K562 treated with DMSO at 1 percent for 4 hours (cell line): ENCODE measurements around the gene OARD1. TPM values are rescaled to one million over a fixed set of nuclear protein-coding genes. Genes with fewer than 3 reads are reported as not detected.

Experiments
- total RNA-seq: library from RNA; unstranded; fragments of 300-600 nt; gene quantifications from 2 replicates; pipeline ENCODE4 v1.2.3, GENCODE V29; 2022; ENCODE audit not compliant: insufficient read depth

OARD1 gene, protein sequence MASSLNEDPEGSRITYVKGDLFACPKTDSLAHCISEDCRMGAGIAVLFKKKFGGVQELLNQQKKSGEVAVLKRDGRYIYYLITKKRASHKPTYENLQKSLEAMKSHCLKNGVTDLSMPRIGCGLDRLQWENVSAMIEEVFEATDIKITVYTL
- 28.7 and 32.6 TPM in 2 replicates for total RNA-seq

GRCh38 chr6:41071923-41072835 is at the start of gene OARD1:
Gene OARD1 (minus strand): TSS chr6:41072356. CDS start chr6:41071634, 722 bp downstream.

DNA sequence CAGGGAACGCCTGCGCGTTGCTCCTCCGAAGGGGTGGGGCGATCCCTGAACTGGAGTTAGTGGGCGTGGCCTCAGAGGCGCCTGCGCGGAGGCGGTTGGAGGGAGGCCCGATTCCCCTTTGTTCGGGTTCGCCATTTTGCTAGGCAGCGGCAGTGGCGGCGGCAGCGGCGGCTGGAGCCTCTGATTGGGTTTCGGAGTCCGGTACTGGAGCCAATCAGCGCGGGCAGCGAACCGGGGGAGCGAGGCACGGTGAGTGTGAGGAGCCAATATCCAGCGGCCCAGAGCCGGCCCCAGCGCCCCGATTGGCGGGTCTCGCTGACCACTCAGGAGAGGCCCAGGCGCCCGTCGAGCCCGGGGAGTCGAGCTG is 663 bp upstream of the OARD1 start, which contains the start of gene NFYA:
TSS of gene NFYA (plus strand) at position 139 of the 367 bp plus-strand sequence. CDS start 6,116 bp downstream, outside the sequence.

GRCh38 chr6:41053041-41053440 is 19.1 kb downstream of the OARD1 start, which contains the start of gene APOBEC2:
Gene APOBEC2 (plus strand): TSS chr6:41053202. CDS start chr6:41053348, 146 bp downstream.

GRCh38 chr6:41042226-41043055 is 29.7 kb downstream of the OARD1 start, which contains the start of gene TSPO2:
Gene TSPO2 (plus strand): TSS chr6:41042467. CDS start chr6:41042986, 519 bp downstream.

DNA sequence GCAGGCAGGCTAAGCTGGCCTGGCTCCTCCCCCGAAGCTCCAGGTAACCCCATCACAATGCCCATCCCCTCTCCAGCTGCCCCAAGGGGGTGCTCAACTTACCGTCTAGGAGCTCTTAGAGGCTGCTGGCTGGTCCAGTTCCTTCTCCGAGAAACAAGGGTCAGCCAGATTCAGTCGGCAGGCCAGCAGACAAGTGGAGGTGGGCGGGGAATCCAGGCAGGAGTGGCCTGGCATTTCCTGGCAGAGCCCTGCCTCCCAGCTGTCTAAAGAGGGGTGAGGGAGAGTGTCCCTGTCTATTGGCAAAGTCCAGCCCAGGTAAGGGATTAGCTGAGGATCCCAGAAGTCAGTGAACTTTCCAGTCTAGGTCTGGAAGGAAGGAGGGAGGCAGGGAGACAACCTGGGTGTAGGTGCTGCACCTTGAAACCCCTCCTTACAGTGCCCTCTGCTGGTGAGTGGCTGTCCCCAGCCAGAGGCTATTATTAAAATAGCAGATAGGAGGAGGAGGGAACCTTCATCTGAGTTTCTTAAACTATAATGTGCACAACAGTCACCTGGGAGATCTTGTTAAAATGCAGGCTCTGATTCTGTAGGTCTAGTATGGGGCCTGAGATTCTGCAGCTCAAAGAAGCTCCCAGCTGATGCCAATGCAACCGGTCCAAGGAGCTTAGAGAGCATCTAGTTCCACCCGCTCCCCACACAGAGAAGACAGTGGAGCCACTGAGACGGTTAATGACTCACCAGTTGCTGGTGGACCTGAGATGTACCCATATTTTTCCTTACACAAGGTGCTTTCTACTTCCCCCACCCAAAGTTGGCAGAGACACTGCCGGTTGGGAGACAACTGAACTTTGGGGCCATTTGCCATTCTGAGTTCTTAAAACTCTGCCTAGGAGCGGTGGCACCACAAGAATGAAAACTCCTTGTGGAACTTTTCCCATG is 32.8 kb downstream of the OARD1 start, which contains the start of gene UNC5CL:
TSS of gene UNC5CL (minus strand) at position 162 of the 939 bp plus-strand sequence. CDS start 4,147 bp downstream, outside the sequence.

Other genes with a start within 250 kb of the OARD1 start
- gene UNC5CL, start 33.1 kb downstream of the OARD1 start, total RNA-seq, result 2.4 and 3.0 TPM in 2 replicates
- not detected in 2 replicates for gene TSPO2, start 29.9 kb downstream of the OARD1 start, total RNA-seq
- gene APOBEC2, start 19.2 kb downstream of the OARD1 start, total RNA-seq, result not detected in 2 replicates
- gene NFYA, start 618 bp upstream of the OARD1 start, total RNA-seq, result 13.4 and 17.3 TPM in 2 replicates
- not detected in 2 replicates for gene TREML1, start 82.0 kb upstream of the OARD1 start, total RNA-seq
- not detected in 2 replicates for gene TREM2, start 90.8 kb upstream of the OARD1 start, total RNA-seq
- 0.69 and 1.8 TPM in 2 replicates for gene TREML2, start 128.8 kb upstream of the OARD1 start, total RNA-seq
- not detected in 2 replicates for gene TREML4, start 156.0 kb upstream of the OARD1 start, total RNA-seq
- not detected in 2 replicates for gene TREM1, start 214.3 kb upstream of the OARD1 start, total RNA-seq